ENCODE measurements around the gene NANOS3.

Gene NANOS3

GRCh38 chr19:13864667-13865570 lies 12.0 kb upstream of the NANOS3 start:
- peak; percentile 37 for DNase-seq (ENCODE audit: low spot score)

GRCh38 chr19:13865571-13866462 lies 11.1 kb upstream of the NANOS3 start:
- DNase-seq (ENCODE audit: low spot score): peak; percentile 59

- no peak for DNase-seq (ENCODE audit: low spot score)
These were observed 10.4 kb upstream of the NANOS3 start for GRCh38 chr19:13866463-13867046.

GRCh38 chr19:13868663-13869062 lies 8.3 kb upstream of the NANOS3 start:
- DNase-seq (ENCODE audit: low spot score): no peak

GRCh38 chr19:13869281-13869680 lies 7.7 kb upstream of the NANOS3 start:
- no peak for DNase-seq (ENCODE audit: low spot score)

GRCh38 chr19:13870873-13871272 lies 6.1 kb upstream of the NANOS3 start:
- DNase-seq (ENCODE audit: low spot score): no peak

GRCh38 chr19:13872339-13872694 lies 4.6 kb upstream of the NANOS3 start:
- no peak for DNase-seq (ENCODE audit: low spot score)

- DNase-seq (ENCODE audit: low spot score): peak; percentile 67
These were observed 4.1 kb upstream of the NANOS3 start for GRCh38 chr19:13872695-13873389.

GRCh38 chr19:13873834-13874515 lies 3.0 kb upstream of the NANOS3 start:
- no peak for DNase-seq (ENCODE audit: low spot score)

GRCh38 chr19:13875824-13876223 lies 1.1 kb upstream of the NANOS3 start:
- DNase-seq (ENCODE audit: low spot score): no peak

GRCh38 chr19:13877303-13877702 lies 369 bp downstream of the NANOS3 start:
- DNase-seq (ENCODE audit: low spot score): no peak

- peak; percentile 97 for DNase-seq (ENCODE audit: low spot score)
These were observed 3.4 kb downstream of the NANOS3 start for GRCh38 chr19:13880059-13881043.

- peak; percentile 18 for DNase-seq (ENCODE audit: low spot score)
These were observed 4.3 kb downstream of the NANOS3 start for GRCh38 chr19:13881251-13881691.

- peak; percentile 73 for DNase-seq (ENCODE audit: low spot score)
These were observed 4.9 kb downstream of the NANOS3 start for GRCh38 chr19:13881692-13882418.

- no peak for DNase-seq (ENCODE audit: low spot score)
These were observed 5.5 kb downstream of the NANOS3 start for GRCh38 chr19:13882419-13882795.

GRCh38 chr19:13882836-13883235 lies 5.9 kb downstream of the NANOS3 start:
- no peak for DNase-seq (ENCODE audit: low spot score)

GRCh38 chr19:13883516-13884064 lies 6.7 kb downstream of the NANOS3 start:
- no peak for DNase-seq (ENCODE audit: low spot score)

- no peak for DNase-seq (ENCODE audit: low spot score)
These were observed 8.0 kb downstream of the NANOS3 start for GRCh38 chr19:13884726-13885591.

Measured in GM03348 (cell line).